ENCODE data around the gene PLPP4. TPM values are rescaled to one million over a fixed set of nuclear protein-coding genes. Genes with fewer than 3 reads are reported as not detected.

The PLPP4 gene
- total RNA-seq, 1 experiment from 2014 or later, result not detected

GRCh38 chr10:120492346-120492745 is 35.3 kb downstream of the PLPP4 start:
- Histone ChIP-seq H2BK15ac (ENCODE audit: low read depth, low read length) (no peak overlapping the region), H2BK20ac (ENCODE audit: low read depth, low read length, poor library complexity, severe bottlenecking) (no peak overlapping the region), H3K14ac (ENCODE audit: insufficient read depth, low read length) (no peak overlapping the region), H4K91ac (ENCODE audit: insufficient read length, low read depth, low read length) (no peak overlapping the region), H3K4me2 (ENCODE audit: insufficient read depth, insufficient read length, low read length) (no peak overlapping the region), H3K79me2 (ENCODE audit: insufficient read depth, low read length) (no peaks in the 10 kb centered on the region), H4K20me1 (ENCODE audit: control insufficient read depth, insufficient read depth, insufficient read length) (no peaks in the 10 kb centered on the region), H3T11ph (ENCODE audit: low read length) (no peak overlapping the region), H3K23me2 (ENCODE audit: insufficient read length, low read depth, low read length, poor library complexity, severe bottlenecking) (no peaks in the 10 kb centered on the region), H2BK12ac (ENCODE audit: insufficient read length, low read depth, low read length) (no peak overlapping the region), H2AFZ (ENCODE audit: low read length) (no peak overlapping the region), H4K8ac (replicated peaks; ENCODE audit: insufficient read length, low read depth, low read length) (no peak overlapping the region), H3K23ac (ENCODE audit: insufficient read length, low read depth, low read length) (no peak overlapping the region), H3K9me3 (ENCODE audit: control insufficient read depth, low read depth, low read length) (no peaks in the 10 kb centered on the region), H3K4me1 (ENCODE audit: insufficient read depth, low read length) (no peaks in the 10 kb centered on the region; the same call in 1 of the 2 replicates), H4K5ac (ENCODE audit: insufficient read length, low read depth, low read length) (no peak overlapping the region), H3K4ac (ENCODE audit: low read depth, low read length) (no peak overlapping the region), H3K27me3 (ENCODE audit: insufficient read depth, low read length) (no peaks in the 10 kb centered on the region), H3K9ac (ENCODE audit: extremely low read depth, insufficient read length, low read length) (no peak overlapping the region), H3K27ac (ENCODE audit: insufficient read length, low read depth, low read length) (no peak overlapping the region), H3K18ac (ENCODE audit: insufficient read length, low read depth, low read length) (no peak overlapping the region), H3K79me1 (ENCODE audit: insufficient read depth, low read depth, low read length, poor library complexity, severe bottlenecking) (no peaks in the 10 kb centered on the region), H2AK5ac (ENCODE audit: insufficient read length, low read length) (no peak overlapping the region), H2BK5ac (ENCODE audit: insufficient read length, low read length) (no peak overlapping the region), H3K56ac (ENCODE audit: insufficient read length, low read depth, low read length) (no peak overlapping the region), H2BK120ac (ENCODE audit: low read depth, low read length, poor library complexity, severe bottlenecking) (no peak overlapping the region)
- peaks cover 14 to 16% of the 10 kb centered on the region in 2 experiments for H3K4me1 Mint-ChIP-seq
- no peaks in the 10 kb centered on the region for H3K36me3 Mint-ChIP-seq (ENCODE audit: insufficient read depth in 1 of 3, low read depth in 3 of 3)
- H3K4me3 Mint-ChIP-seq, result no peak overlapping the region
- peaks cover 7% of the 10 kb centered on the region; the same call in 1 of the 2 replicates for H3K27me3 Mint-ChIP-seq (ENCODE audit: low read depth)
- WGBS (ENCODE audit: extremely low coverage, insufficient read length, low lambda C conversion rate), result no CpG with 5 or more reads among the region's 3 CpGs
- H3K27ac Mint-ChIP-seq, result no peak overlapping the region
- no peak for TF ChIP-seq CTCF (conservative IDR thresholded peaks at IDR 0.05)
- DNase-seq, result no peak
- no peaks in the 10 kb centered on the region for H3K9me3 Mint-ChIP-seq

Measured in H9 (cell line).